Left lung (tissue), 10 donors: ENCODE data around the gene PTPRD. TPM values are rescaled to one million over a fixed set of nuclear protein-coding genes. Genes with fewer than 3 reads are reported as not detected.

Experiments
- ATAC-seq: fragments of 200-7000 bp; cut with Tn5 transposase; one replicate; pipeline ENCODE4 v1.9.1; 2020; ENCODE audit warnings: moderate library complexity
- DNase-seq, 4 donors: peaks; one replicate each; pipeline ENCODE4 v3.0.0-alpha.2; 2013 to 2020
- H3K27ac ChIP-seq, 2 donors: fragments of 200-600 bp; sonication (generic) in 1 of 2; one replicate each; pipeline versions ENCODE4 v1.5.0 to v1.8.0; 2020 to 2021
- H3K27me3 ChIP-seq, 2 donors: fragments of 200-600 bp; sonication (generic) in 1 of 2; one replicate each; pipeline versions ENCODE4 v1.5.0 to v1.8.0; 2020 to 2021
- H3K36me3 ChIP-seq, 2 donors: fragments of 200-600 bp; sonication (generic) in 1 of 2; one replicate each; pipeline versions ENCODE4 v1.5.0 to v1.8.0; 2020 to 2021
- H3K4me1 ChIP-seq, 2 donors: fragments of 200-600 bp; one replicate each; pipeline ENCODE4 v1.8.0; 2021
- H3K4me3 ChIP-seq, 2 donors: fragments of 200-600 bp; sonication (generic) in 1 of 2; one replicate each; pipeline versions ENCODE4 v1.5.0 to v1.8.0; 2020 to 2021; ENCODE audit warnings: mild to moderate bottlenecking in 1 of 2
- H3K9me3 ChIP-seq, 2 donors: fragments of 200-600 bp; sonication (generic) in 1 of 2; one replicate each; pipeline versions ENCODE4 v1.5.0 to v1.8.0; 2020 to 2021
- intact Hi-C, 2 donors: fragments of 100-400 bp; cut with DNase I; formaldehyde crosslinking; loops; one replicate each; pipeline versions ENCODE4 v1.11.2 to v1.14.2; 2022
- polyA plus RNA-seq, 6 donors: library from polyadenylated mRNA; unstranded; fragments of 120-200 nt; gene quantifications; one replicate each; pipeline ENCODE4 v1.2.1, GENCODE V29; 2013; ENCODE audit not compliant: insufficient read length in 6 of 6
- total RNA-seq, 2 donors: library from RNA; stranded (reverse); fragmentation: NEBNext Ultra II Directional; extraction: Animal tissue kit (Norgen Biotek cat#: 25700); gene quantifications; one replicate each; pipeline ENCODE4 v1.2.1, GENCODE V29; 2021
- TF ChIP-seq, protein P1 (sequence below), 2 donors: fragments of 200-600 bp; sonication (generic) in 1 of 2; IDR thresholded peaks; one replicate each; pipeline versions ENCODE4 v1.5.0 to v1.8.0; 2021; ENCODE audit warnings: antibody characterized with exemption in 2 of 2
- donor health status: DM: no; HTN: yes; CAD: no.
- donor health status: DM: no; HTN: no; CAD: no.

The PTPRD gene
- total and polyA plus RNA-seq, 8 donors, result 24.2 to 167 (median 139) TPM

DNA sequence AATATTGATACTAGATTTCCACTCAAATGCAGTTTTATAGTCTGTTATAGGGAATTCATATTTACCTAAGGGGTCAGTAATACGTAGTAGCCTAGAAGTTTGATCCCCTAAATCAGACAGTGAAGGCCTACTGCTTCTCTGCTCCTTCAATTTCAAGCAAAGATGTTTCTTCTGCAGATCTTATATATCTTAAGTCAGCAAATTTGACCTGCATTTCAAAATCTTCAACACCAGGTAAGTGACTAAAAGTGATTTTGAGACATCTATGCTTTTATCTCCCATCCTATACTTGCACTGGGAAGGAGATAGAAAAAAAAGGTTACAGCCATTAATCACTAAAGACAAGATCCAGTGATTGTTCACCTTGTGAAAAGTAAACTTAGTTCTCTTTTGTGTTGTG, 363.9 kb downstream of the PTPRD start:
- Histone ChIP-seq H3K27me3 (no peaks in the 10 kb centered on the region), H3K4me1 (no peaks in the 10 kb centered on the region), H3K9me3 (no peaks in the 10 kb centered on the region), H3K27ac (no peak overlapping the region), H3K36me3 (no peaks in the 10 kb centered on the region), H3K4me3 (no peak overlapping the region)
- intact Hi-C loops, result no loop called here
- DNase-seq, result no peak
- TF ChIP-seq, protein P1, sequence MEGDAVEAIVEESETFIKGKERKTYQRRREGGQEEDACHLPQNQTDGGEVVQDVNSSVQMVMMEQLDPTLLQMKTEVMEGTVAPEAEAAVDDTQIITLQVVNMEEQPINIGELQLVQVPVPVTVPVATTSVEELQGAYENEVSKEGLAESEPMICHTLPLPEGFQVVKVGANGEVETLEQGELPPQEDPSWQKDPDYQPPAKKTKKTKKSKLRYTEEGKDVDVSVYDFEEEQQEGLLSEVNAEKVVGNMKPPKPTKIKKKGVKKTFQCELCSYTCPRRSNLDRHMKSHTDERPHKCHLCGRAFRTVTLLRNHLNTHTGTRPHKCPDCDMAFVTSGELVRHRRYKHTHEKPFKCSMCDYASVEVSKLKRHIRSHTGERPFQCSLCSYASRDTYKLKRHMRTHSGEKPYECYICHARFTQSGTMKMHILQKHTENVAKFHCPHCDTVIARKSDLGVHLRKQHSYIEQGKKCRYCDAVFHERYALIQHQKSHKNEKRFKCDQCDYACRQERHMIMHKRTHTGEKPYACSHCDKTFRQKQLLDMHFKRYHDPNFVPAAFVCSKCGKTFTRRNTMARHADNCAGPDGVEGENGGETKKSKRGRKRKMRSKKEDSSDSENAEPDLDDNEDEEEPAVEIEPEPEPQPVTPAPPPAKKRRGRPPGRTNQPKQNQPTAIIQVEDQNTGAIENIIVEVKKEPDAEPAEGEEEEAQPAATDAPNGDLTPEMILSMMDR (IDR thresholded peaks at IDR 0.05), result no peak
- ATAC-seq, result no peak

GRCh38 chr9:10242255-10242654, 370.5 kb downstream of the PTPRD start:
- ATAC-seq (no peak), DNase-seq (no peak)
- no peaks in the 10 kb centered on the region for H3K9me3 ChIP-seq
- no peaks in the 10 kb centered on the region for H3K27me3 ChIP-seq
- H3K4me3 ChIP-seq, result no peak overlapping the region
- no peaks in the 10 kb centered on the region for H3K4me1 ChIP-seq
- intact Hi-C loops, result no loop called here
- H3K36me3 ChIP-seq, result no peaks in the 10 kb centered on the region
- H3K27ac ChIP-seq, result no peak overlapping the region
- TF ChIP-seq, protein P1 (IDR thresholded peaks at IDR 0.05), result no peak

DNA sequence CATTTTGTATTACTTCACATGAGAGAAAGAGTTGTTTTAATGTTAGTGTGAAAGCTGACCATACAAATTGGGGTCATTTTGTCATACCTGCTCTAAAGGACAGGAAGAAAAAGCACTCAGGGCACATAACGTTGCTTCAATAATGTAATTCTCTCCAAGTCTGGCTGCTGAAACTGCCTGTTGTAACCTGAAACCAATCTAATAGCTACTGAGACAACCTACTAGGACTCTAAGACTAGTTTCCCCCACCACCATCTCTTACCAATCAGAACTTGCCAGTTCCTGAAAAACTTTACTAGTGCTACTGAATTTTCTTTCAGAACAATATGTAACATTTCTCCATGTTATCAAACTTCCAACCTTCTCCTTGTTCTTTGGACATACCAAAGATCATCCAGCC, 374.7 kb downstream of the PTPRD start:
- no peak overlapping the region for H3K4me3 ChIP-seq
- H3K36me3 ChIP-seq, result no peaks in the 10 kb centered on the region
- TF ChIP-seq, protein P1 (IDR thresholded peaks at IDR 0.05), result no peak
- DNase-seq (no peak), ATAC-seq (no peak)
- no peaks in the 10 kb centered on the region for H3K9me3 ChIP-seq
- H3K4me1 ChIP-seq, result no peaks in the 10 kb centered on the region
- no peak overlapping the region for H3K27ac ChIP-seq
- intact Hi-C loops, result no loop called here
- no peaks in the 10 kb centered on the region for H3K27me3 ChIP-seq

DNA sequence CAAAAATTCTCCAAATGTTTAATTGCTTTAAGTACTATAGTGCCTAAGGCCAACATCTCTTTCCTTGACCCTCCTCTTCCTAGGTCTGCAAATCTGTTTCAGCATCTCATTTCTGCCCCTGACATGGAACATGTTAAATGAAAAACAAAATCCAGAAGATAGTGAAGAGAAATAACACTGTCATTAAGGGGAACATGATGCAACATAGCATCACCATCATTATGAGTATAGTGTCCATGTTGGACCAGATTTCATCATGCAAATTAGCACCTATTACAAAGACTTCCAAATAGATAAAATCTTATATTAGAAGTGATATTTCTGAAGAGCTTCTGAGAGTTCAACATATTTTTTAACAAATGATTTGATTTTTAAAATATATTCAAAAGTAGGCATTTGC, 375.2 kb downstream of the PTPRD start:
- TF ChIP-seq, protein P1 (IDR thresholded peaks at IDR 0.05), result no peak
- Histone ChIP-seq H3K4me3 (no peak overlapping the region), H3K27ac (no peak overlapping the region), H3K27me3 (no peaks in the 10 kb centered on the region), H3K36me3 (no peaks in the 10 kb centered on the region), H3K4me1 (no peaks in the 10 kb centered on the region), H3K9me3 (no peaks in the 10 kb centered on the region)
- intact Hi-C loops, result no loop called here
- DNase-seq, result no peak
- ATAC-seq, result no peak

DNA sequence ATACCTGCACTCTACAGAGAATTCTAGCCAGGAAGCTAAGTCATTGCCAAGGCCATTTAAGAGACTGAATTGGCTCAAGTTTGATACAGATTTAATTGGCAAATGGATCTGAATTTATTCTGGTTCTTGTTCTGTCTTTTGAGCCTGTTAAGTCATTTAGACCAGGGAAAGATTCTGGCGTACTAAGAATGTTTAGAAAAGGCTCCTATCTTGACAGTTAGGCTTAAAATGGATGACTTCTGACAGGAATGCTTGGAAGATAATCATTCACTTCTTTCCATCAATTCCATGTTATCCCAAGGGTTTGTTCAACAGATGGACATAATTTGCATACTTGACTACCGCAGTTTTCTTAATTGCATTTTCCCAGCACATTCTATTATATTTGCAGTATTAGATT, 376.6 kb downstream of the PTPRD start:
- intact Hi-C loops, result no loop called here

More for the DNA sequence above, 376.6 kb downstream of the PTPRD start:
- H3K4me3 ChIP-seq, result no peak overlapping the region
- no peak for ATAC-seq
- no peaks in the 10 kb centered on the region for H3K27me3 ChIP-seq
- DNase-seq, result no peak
- TF ChIP-seq, protein P1 (IDR thresholded peaks at IDR 0.05), result no peak
- H3K36me3 ChIP-seq, result no peaks in the 10 kb centered on the region
- no peaks in the 10 kb centered on the region for H3K9me3 ChIP-seq
- no peak overlapping the region for H3K27ac ChIP-seq
- no peaks in the 10 kb centered on the region for H3K4me1 ChIP-seq
